Caco-2 (cell line): ENCODE data around the gene QRFP. TPM values are rescaled to one million over a fixed set of nuclear protein-coding genes. Genes with fewer than 3 reads are reported as not detected.

Experiments
- BruUV-seq: library from RNA; stranded (reverse); fragments of 400-500 nt; replicated peaks from 2 replicates; lab custom pipeline; 2021; lab: Mats Ljungman, UMichigan
- CTCF ChIA-PET: fragments of 300-600 bp; sonication (Branson Sonifier 250); formaldehyde crosslinking; loops from one replicate; lab custom pipeline; 2022; ENCODE audit warnings: antibody characterized with exemption; lab: Charles Lee
- POLR2A ChIA-PET: fragments of 300-600 bp; sonication (Branson Sonifier 250); formaldehyde crosslinking; loops from one replicate; lab custom pipeline; 2022; ENCODE audit warnings: antibody characterized with exemption; lab: Charles Lee
- DNase-seq, 2 experiments: peaks; one replicate each; pipeline versions ENCODE4 v3.0.0 to v3.0.0-alpha.2; 2020 to 2022
- H3K27me3 ChIP-seq: replicated peaks from 2 replicates; pipeline ENCODE4 v1.6.0; 2011; ENCODE audit warnings: low read length; ENCODE audit not compliant: control insufficient read depth, insufficient read depth
- H3K36me3 ChIP-seq: 2 replicates; pipeline ENCODE4 v1.5.1; 2011; ENCODE audit warnings: low read length; ENCODE audit not compliant: control insufficient read depth, insufficient read depth
- H3K4me1 ChIP-seq: fragments of 250-450 bp; sonication (Bioruptor Pico); 2 replicates; pipeline ENCODE4 v1.5.1; 2020; ENCODE audit warnings: mild to moderate bottlenecking
- H3K4me3 ChIP-seq: 2 replicates; pipeline ENCODE4 v1.5.1; 2011; ENCODE audit warnings: low read depth, mild to moderate bottlenecking, control low read depth, low read length
- H3K9me3 ChIP-seq: fragments of 250-450 bp; sonication (Bioruptor Pico); 2 replicates; pipeline ENCODE4 v1.5.1; 2020; ENCODE audit warnings: mild to moderate bottlenecking, moderate library complexity
- H3K27ac Mint-ChIP-seq: one replicate; pipeline ENCODE4 v1.8.0; 2022; ENCODE audit warnings: mixed read lengths; ENCODE audit not compliant: unreplicated experiment
- H3K27me3 Mint-ChIP-seq: one replicate; pipeline ENCODE4 v1.8.0; 2022; ENCODE audit warnings: mixed read lengths; ENCODE audit not compliant: insufficient read depth, unreplicated experiment
- H3K36me3 Mint-ChIP-seq: one replicate; pipeline ENCODE4 v1.8.0; 2022; ENCODE audit warnings: mild to moderate bottlenecking, mixed read lengths; ENCODE audit not compliant: insufficient read depth, unreplicated experiment
- H3K4me1 Mint-ChIP-seq: one replicate; pipeline ENCODE4 v1.8.0; 2022; ENCODE audit warnings: low read depth, mixed read lengths; ENCODE audit not compliant: unreplicated experiment
- H3K4me3 Mint-ChIP-seq: one replicate; pipeline ENCODE4 v1.8.0; 2022; ENCODE audit warnings: mild to moderate bottlenecking, moderate library complexity, mixed read lengths; ENCODE audit not compliant: unreplicated experiment
- H3K9me3 Mint-ChIP-seq: one replicate; pipeline ENCODE4 v1.8.0; 2022; ENCODE audit warnings: mixed read lengths; ENCODE audit not compliant: unreplicated experiment
- CTCF ChIP-seq, 2 experiments: fragments of 200-600 bp in 1 of 2; IDR thresholded peaks; 1 replicate in 1 of 2; 2 replicates in 1 of 2; pipeline versions ENCODE4 v1.5.1 to v1.8.0; 2011 to 2022; ENCODE audit warnings: antibody characterized with exemption in 1 of 2, control low read depth in 1 of 2, inconsistent platforms in 1 of 2, low read depth in 1 of 2, low read length in 1 of 2, mild to moderate bottlenecking in 1 of 2, moderate library complexity in 1 of 2; ENCODE audit not compliant: insufficient read depth in 1 of 2, severe bottlenecking in 1 of 2, unreplicated experiment in 1 of 2
- intact Hi-C: fragments of 100-400 bp; cut with micrococcal nuclease; formaldehyde crosslinking; loops from one replicate; pipeline ENCODE4 v1.10.0; 2022; ENCODE audit not compliant: unreplicated experiment
- total RNA-seq: library from RNA; stranded (reverse); gene quantifications from 2 replicates; pipeline ENCODE4 v1.2.3, GENCODE V29; 2022

The QRFP gene
- total RNA-seq, 1 experiment from 2014 or later: not detected

DNA sequence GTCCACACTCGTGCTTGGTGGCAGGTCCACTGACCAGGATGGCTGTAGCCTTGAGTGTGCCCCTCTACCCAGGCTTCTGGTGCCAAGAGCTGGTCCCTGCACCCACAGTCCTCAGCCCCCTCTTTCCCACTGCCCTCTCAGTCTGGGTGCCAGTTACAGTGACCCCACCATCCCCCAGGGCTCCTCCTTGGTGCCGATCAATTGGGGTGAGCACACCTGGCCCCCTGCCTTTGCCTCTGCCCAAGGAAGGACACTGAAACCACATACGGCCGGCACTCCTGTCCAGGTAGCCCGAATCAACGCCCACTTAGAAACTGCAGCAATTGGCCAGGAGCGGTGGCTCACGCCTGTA is 18.5 kb upstream of the QRFP start:
- Mint-ChIP-seq H3K27me3 (peaks cover 8% of the 10 kb centered on the region), H3K4me3 (no peak overlapping the region), H3K4me1 (no peaks in the 10 kb centered on the region), H3K9me3 (no peaks in the 10 kb centered on the region), H3K36me3 (no peaks in the 10 kb centered on the region), H3K27ac (no peak overlapping the region)
- ChIA-PET CTCF (no interaction called here), POLR2A (no interaction called here)
- intact Hi-C loops: no loop called here
- Histone ChIP-seq H3K27me3 (no peaks in the 10 kb centered on the region), H3K36me3 (no peaks in the 10 kb centered on the region), H3K4me3 (no peak overlapping the region), H3K9me3 (no peaks in the 10 kb centered on the region), H3K4me1 (no peaks in the 10 kb centered on the region)
- no TSS peak for BruUV-seq
- no peak for DNase-seq
- TF ChIP-seq CTCF (IDR thresholded peaks at IDR 0.05; ENCODE audit: insufficient read depth in 1 of 2, low read depth in 1 of 2, low read length in 1 of 2, severe bottlenecking in 1 of 2, unreplicated experiment in 1 of 2): no peak

- H3K27me3 Mint-ChIP-seq: peaks cover 8% of the 10 kb centered on the region
- no peaks in the 10 kb centered on the region for H3K9me3 Mint-ChIP-seq
- H3K36me3 Mint-ChIP-seq: no peaks in the 10 kb centered on the region
- intact Hi-C loops: no loop called here
- no peak overlapping the region for H3K4me3 Mint-ChIP-seq
- ChIA-PET CTCF (no interaction called here), POLR2A (no interaction called here)
- H3K27ac Mint-ChIP-seq: no peak overlapping the region
- no peaks in the 10 kb centered on the region for H3K4me1 Mint-ChIP-seq
- DNase-seq: no peak
- Histone ChIP-seq H3K4me3 (no peak overlapping the region), H3K9me3 (no peaks in the 10 kb centered on the region), H3K36me3 (no peaks in the 10 kb centered on the region), H3K4me1 (no peaks in the 10 kb centered on the region), H3K27me3 (no peaks in the 10 kb centered on the region)
- TF ChIP-seq CTCF (IDR thresholded peaks at IDR 0.05; ENCODE audit: insufficient read depth in 1 of 2, low read depth in 1 of 2, low read length in 1 of 2, severe bottlenecking in 1 of 2, unreplicated experiment in 1 of 2): no peak
- BruUV-seq: no TSS peak
Measured at GRCh38 chr9:130914417-130915095, 17.9 kb upstream of the QRFP start.

DNA sequence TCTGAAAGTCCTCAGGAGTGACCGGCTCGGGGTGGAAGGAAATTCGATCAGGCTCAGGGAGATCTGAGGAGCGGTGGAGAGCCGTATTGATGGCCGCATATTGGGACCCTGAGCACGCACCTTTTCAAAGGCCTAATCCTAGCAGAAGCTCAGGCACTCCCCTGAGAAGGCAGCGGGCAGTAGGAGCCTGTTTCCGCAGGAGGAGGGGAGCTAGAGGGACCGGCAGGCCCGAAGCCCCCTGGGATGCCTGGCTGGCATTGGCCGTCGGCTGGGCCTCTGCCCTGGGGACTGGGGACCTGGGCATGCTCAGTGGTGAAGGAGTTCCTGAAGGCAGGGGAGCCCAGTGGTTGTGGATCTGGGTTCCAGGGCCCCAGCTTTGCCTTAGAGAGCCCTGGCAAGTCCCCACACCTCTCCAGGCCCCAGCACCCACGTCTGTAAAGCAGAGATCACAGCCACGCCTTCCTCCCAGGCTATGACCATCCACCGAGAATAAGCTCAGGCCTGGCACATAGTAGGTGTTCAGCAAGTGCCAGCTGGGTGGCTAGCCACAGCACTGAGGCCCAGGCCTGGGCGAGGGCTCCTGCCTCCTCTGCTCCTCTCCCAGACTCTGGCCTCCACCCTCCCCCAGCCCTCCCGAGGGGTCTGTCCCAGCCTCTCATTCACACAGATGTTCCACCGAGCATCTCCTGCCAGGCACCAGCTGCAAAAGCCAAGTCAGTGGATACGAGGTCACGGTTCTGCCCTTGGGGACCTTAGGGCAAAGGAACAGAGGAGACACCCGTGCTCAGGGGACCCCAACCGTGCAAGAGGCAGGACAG is 17.2 kb upstream of the QRFP start:
- H3K36me3 ChIP-seq: no peaks in the 10 kb centered on the region
- H3K4me1 Mint-ChIP-seq: no peaks in the 10 kb centered on the region
- DNase-seq: no peak
- H3K27ac Mint-ChIP-seq: no peak overlapping the region
- peaks cover 8% of the 10 kb centered on the region for H3K27me3 Mint-ChIP-seq
- CTCF ChIA-PET: no interaction called here
- H3K9me3 Mint-ChIP-seq: no peaks in the 10 kb centered on the region
- no peaks in the 10 kb centered on the region for H3K36me3 Mint-ChIP-seq
- H3K4me3 Mint-ChIP-seq: no peak overlapping the region
- no peaks in the 10 kb centered on the region for H3K9me3 ChIP-seq
- BruUV-seq: no TSS peak
- H3K27me3 ChIP-seq: no peaks in the 10 kb centered on the region
- H3K4me3 ChIP-seq: no peak overlapping the region
- no peak for TF ChIP-seq CTCF (IDR thresholded peaks at IDR 0.05; ENCODE audit: insufficient read depth in 1 of 2, low read depth in 1 of 2, low read length in 1 of 2, severe bottlenecking in 1 of 2, unreplicated experiment in 1 of 2)
- POLR2A ChIA-PET: no interaction called here
- no peaks in the 10 kb centered on the region for H3K4me1 ChIP-seq
- intact Hi-C loops: no loop called here
